A549 (cell line): Measurements from ENCODE around the gene SPINK2.

ENCODE experiments used
- CBX2 ChIP-seq: fragments of 200-600 bp; sonication (generic); IDR thresholded peaks from 2 replicates; pipeline ENCODE4 v1.6.1; 2016; ENCODE audit warnings: low read depth, mild to moderate bottlenecking, borderline replicate concordance
- CTCF ChIP-seq: fragments of >200 bp; sonication (Bioruptor Twin); formaldehyde crosslinking; IDR thresholded peaks from 3 replicates; pipeline ENCODE4 v1.5.1; 2016
- ELK1 ChIP-seq: fragments of 150-350 bp; IDR thresholded peaks from 2 replicates; pipeline ENCODE4 v1.6.1; 2014; ENCODE audit warnings: low read depth, mild to moderate bottlenecking, low read length
- EP300 ChIP-seq, 2 experiments: fragments of >200 bp; sonication (Bioruptor Twin); formaldehyde crosslinking; IDR thresholded peaks; 2 replicates in 1 of 2; 3 replicates in 1 of 2; pipeline ENCODE4 v1.6.1; 2016 to 2017
- HEYL ChIP-seq: fragments of 250-450 bp; sonication (Bioruptor Pico); IDR thresholded peaks from 2 replicates; pipeline ENCODE4 v1.8.0; 2021; ENCODE audit warnings: mild to moderate bottlenecking, moderate library complexity
- HOXA7 ChIP-seq: fragments of 250-450 bp; sonication (Bioruptor Pico); IDR thresholded peaks from 2 replicates; pipeline ENCODE4 v1.5.0; 2020; ENCODE audit warnings: mild to moderate bottlenecking, moderate library complexity
- JUN ChIP-seq, 2 experiments: fragments of >200 bp; sonication (Bioruptor Twin); formaldehyde crosslinking; IDR thresholded peaks; 2 replicates in 1 of 2; 3 replicates in 1 of 2; pipeline ENCODE4 v1.6.1; 2016 to 2017
- POLR2A ChIP-seq: IDR thresholded peaks from 2 replicates; pipeline ENCODE4 v1.6.1; 2012; ENCODE audit warnings: mild to moderate bottlenecking, low read length
- RAD21 ChIP-seq, 2 experiments: fragments of >200 bp in 1 of 2; sonication (Bioruptor Twin) in 1 of 2; formaldehyde crosslinking in 1 of 2; IDR thresholded peaks in 1 of 2; conservative IDR thresholded peaks in 1 of 2; 2 replicates in 1 of 2; 3 replicates in 1 of 2; pipeline ENCODE4 v1.6.1; 2012 to 2018; ENCODE audit warnings: inconsistent platforms in 1 of 2
- RCOR1 ChIP-seq: fragments of 150-350 bp; IDR thresholded peaks from 2 replicates; pipeline ENCODE4 v1.6.1; 2014; ENCODE audit warnings: antibody characterized with exemption, low read length, low read depth
- RNF2 ChIP-seq: fragments of 200-600 bp; sonication (generic); IDR thresholded peaks from 2 replicates; pipeline ENCODE4 v1.6.1; 2016; ENCODE audit warnings: low read depth, mild to moderate bottlenecking, antibody characterized with exemption, moderate library complexity, borderline replicate concordance
- SREBF2 ChIP-seq: fragments of 450-650 bp; IDR thresholded peaks from 2 replicates; pipeline ENCODE4 v1.6.1; 2014; ENCODE audit warnings: mild to moderate bottlenecking, moderate library complexity
- TF ChIP-seq, protein P1 (sequence below): IDR thresholded peaks from 2 replicates; pipeline ENCODE4 v1.6.1; 2012; ENCODE audit warnings: low read depth, borderline replicate concordance
- TF ChIP-seq, protein P2 (sequence below): fragments of 200-600 bp; sonication (generic); IDR thresholded peaks from 2 replicates; pipeline ENCODE4 v1.6.1; 2016; ENCODE audit warnings: antibody characterized with exemption, mild to moderate bottlenecking, moderate library complexity

- TF ChIP-seq CTCF (no peak), HEYL (no peak), SREBF2 (no peak), POLR2A (no peak), RAD21 (conservative IDR thresholded peaks at IDR 0.05 in 1 of 2, IDR thresholded peaks at IDR 0.05 in 1 of 2) (no peak), CBX2 (no peak), RCOR1 (no peak), RNF2 (no peak), EP300 (IDR thresholded peaks at IDR 0.05) (no peak), JUN (IDR thresholded peaks at IDR 0.05) (no peak), ELK1 (no peak), HOXA7 (no peak)
- TF ChIP-seq, protein P1, sequence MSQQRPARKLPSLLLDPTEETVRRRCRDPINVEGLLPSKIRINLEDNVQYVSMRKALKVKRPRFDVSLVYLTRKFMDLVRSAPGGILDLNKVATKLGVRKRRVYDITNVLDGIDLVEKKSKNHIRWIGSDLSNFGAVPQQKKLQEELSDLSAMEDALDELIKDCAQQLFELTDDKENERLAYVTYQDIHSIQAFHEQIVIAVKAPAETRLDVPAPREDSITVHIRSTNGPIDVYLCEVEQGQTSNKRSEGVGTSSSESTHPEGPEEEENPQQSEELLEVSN: no peak
- TF ChIP-seq, protein P2, sequence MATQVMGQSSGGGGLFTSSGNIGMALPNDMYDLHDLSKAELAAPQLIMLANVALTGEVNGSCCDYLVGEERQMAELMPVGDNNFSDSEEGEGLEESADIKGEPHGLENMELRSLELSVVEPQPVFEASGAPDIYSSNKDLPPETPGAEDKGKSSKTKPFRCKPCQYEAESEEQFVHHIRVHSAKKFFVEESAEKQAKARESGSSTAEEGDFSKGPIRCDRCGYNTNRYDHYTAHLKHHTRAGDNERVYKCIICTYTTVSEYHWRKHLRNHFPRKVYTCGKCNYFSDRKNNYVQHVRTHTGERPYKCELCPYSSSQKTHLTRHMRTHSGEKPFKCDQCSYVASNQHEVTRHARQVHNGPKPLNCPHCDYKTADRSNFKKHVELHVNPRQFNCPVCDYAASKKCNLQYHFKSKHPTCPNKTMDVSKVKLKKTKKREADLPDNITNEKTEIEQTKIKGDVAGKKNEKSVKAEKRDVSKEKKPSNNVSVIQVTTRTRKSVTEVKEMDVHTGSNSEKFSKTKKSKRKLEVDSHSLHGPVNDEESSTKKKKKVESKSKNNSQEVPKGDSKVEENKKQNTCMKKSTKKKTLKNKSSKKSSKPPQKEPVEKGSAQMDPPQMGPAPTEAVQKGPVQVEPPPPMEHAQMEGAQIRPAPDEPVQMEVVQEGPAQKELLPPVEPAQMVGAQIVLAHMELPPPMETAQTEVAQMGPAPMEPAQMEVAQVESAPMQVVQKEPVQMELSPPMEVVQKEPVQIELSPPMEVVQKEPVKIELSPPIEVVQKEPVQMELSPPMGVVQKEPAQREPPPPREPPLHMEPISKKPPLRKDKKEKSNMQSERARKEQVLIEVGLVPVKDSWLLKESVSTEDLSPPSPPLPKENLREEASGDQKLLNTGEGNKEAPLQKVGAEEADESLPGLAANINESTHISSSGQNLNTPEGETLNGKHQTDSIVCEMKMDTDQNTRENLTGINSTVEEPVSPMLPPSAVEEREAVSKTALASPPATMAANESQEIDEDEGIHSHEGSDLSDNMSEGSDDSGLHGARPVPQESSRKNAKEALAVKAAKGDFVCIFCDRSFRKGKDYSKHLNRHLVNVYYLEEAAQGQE: no peak
Measured at GRCh38 chr4:56840559-56840958, 19.1 kb upstream of the SPINK2 start.
